GM23338 (cell line): ENCODE measurements around the gene NINJ2.

Source experiments
- CTCF ChIP-seq, 2 experiments: fragments of 200-600 bp in 1 of 2; sonication (generic) in 1 of 2; conservative IDR thresholded peaks; 2 replicates each; pipeline versions ENCODE4 v1.5.1 to v1.6.1; 2016 to 2017; ENCODE audit warnings: antibody characterized with exemption in 2 of 2, low read depth in 2 of 2, mild to moderate bottlenecking in 2 of 2, moderate library complexity in 1 of 2
- EZH2 ChIP-seq: fragments of 200-600 bp; sonication (generic); IDR thresholded peaks from one replicate; pipeline ENCODE4 v1.8.0; 2017; ENCODE audit warnings: antibody characterized with exemption, mild to moderate bottlenecking, low read depth; ENCODE audit not compliant: unreplicated experiment
- EZH2phosphoT487 ChIP-seq: fragments of 200-600 bp; sonication (generic); IDR thresholded peaks from one replicate; pipeline ENCODE4 v1.8.1; 2018; ENCODE audit warnings: antibody characterized with exemption; ENCODE audit not compliant: unreplicated experiment
- NANOG ChIP-seq: IDR thresholded peaks from 2 replicates; pipeline ENCODE4 v1.6.1; 2016; ENCODE audit warnings: antibody characterized with exemption, borderline replicate concordance
- POLR2AphosphoS5 ChIP-seq: IDR thresholded peaks from 2 replicates; pipeline ENCODE4 v1.6.1; 2016; ENCODE audit warnings: antibody characterized with exemption, low read depth
- REST ChIP-seq: IDR thresholded peaks from one replicate; pipeline ENCODE4 v1.6.1; 2018; ENCODE audit warnings: antibody characterized with exemption; ENCODE audit not compliant: unreplicated experiment

- TF ChIP-seq EZH2phosphoT487, result no peak
- no peak for TF ChIP-seq CTCF (conservative IDR thresholded peaks at IDR 0.05; ENCODE audit: low read depth in 2 of 2)
- no peak for TF ChIP-seq REST
- no peak for TF ChIP-seq POLR2AphosphoS5
- TF ChIP-seq EZH2, result no peak
- no peak for TF ChIP-seq NANOG
Measured at GRCh38 chr12:581746-582145, 81.5 kb downstream of the NINJ2 start.
